Measurements from ENCODE around the gene PDIA6. TPM values are rescaled to one million over a fixed set of nuclear protein-coding genes. Genes with fewer than 3 reads are reported as not detected.

PDIA6 gene
- total RNA-seq, 1 donor from 2014 or later = 316 TPM

Other genes starting within 250 kb of the PDIA6 start
- 22.5 and 25.1 TPM in 2 replicates for gene NOL10, start 122.8 kb downstream of the PDIA6 start, total RNA-seq
- not detected in 2 replicates for gene ATP6V1C2, start 91.2 kb downstream of the PDIA6 start, total RNA-seq
- 1.3 and 2.3 TPM in 2 replicates for gene KCNF1, start 99.1 kb upstream of the PDIA6 start, total RNA-seq

All from glomerular endothelial cell (primary cell).